Activated CD8-positive, alpha-beta T cell treated with anti-CD3 and anti-CD28 coated beads, Interleukin-2, amount 10 ng/mL, durations not matched to agents 7 days and 5 days (primary cell): Measurements from ENCODE around the gene PRKG1. TPM values are rescaled to one million over a fixed set of nuclear protein-coding genes. Genes with fewer than 3 reads are reported as not detected.

Experiments
- ATAC-seq: fragments of 150-1000 bp; cut with Tn5 transposase; one replicate; pipeline ENCODE4 v1.10.0; 2021; ENCODE audit warnings: moderate library complexity
- CTCF ChIA-PET: fragments of 350-600 bp; sonication (Branson Sonifier 250); formaldehyde crosslinking; loops from one replicate; lab custom pipeline; 2021; ENCODE audit warnings: antibody characterized with exemption; lab: Charles Lee
- POLR2A ChIA-PET: fragments of 350-600 bp; sonication (Branson Sonifier 250); formaldehyde crosslinking; loops from one replicate; lab custom pipeline; 2021; ENCODE audit warnings: antibody characterized with exemption; lab: Charles Lee
- DNase-seq: peaks from one replicate; pipeline ENCODE4 v3.0.0-alpha.2; 2020
- H3K27ac Mint-ChIP-seq: one replicate; pipeline ENCODE4 v1.8.0; 2021; ENCODE audit warnings: mild to moderate bottlenecking, mixed read lengths
- H3K27me3 Mint-ChIP-seq: one replicate; pipeline ENCODE4 v1.8.0; 2021; ENCODE audit warnings: low read depth, mixed read lengths
- H3K36me3 Mint-ChIP-seq: one replicate; pipeline ENCODE4 v1.8.0; 2021; ENCODE audit warnings: low read depth, mixed read lengths
- H3K4me1 Mint-ChIP-seq: one replicate; pipeline ENCODE4 v1.8.0; 2021; ENCODE audit warnings: low read depth, mixed read lengths
- H3K4me3 Mint-ChIP-seq: one replicate; pipeline ENCODE4 v1.8.0; 2021; ENCODE audit warnings: mild to moderate bottlenecking, mixed read lengths
- H3K9me3 Mint-ChIP-seq: one replicate; pipeline ENCODE4 v1.8.0; 2022; ENCODE audit warnings: mixed read lengths; ENCODE audit not compliant: insufficient read depth
- microRNA-seq: library from miRNA; unstranded; fragments of <30 nt; microRNA quantifications from one replicate; pipeline ENCODE4 v1.2.0, GENCODE V29; 2022
- total RNA-seq, 2 experiments: library from RNA; stranded (reverse); gene quantifications; one replicate each; pipeline ENCODE4 v1.2.3, GENCODE V29; 2021

The PRKG1 gene
- total RNA-seq, 2 experiments from 2014 or later: not detected

- no peaks in the 10 kb centered on the region for H3K36me3 Mint-ChIP-seq
- DNase-seq (no peak), ATAC-seq (no peak)
- no peaks in the 10 kb centered on the region for H3K4me1 Mint-ChIP-seq
- H3K4me3 Mint-ChIP-seq: no peak overlapping the region
- no peak overlapping the region for H3K27ac Mint-ChIP-seq
- ChIA-PET POLR2A (no interaction called here), CTCF (no interaction called here)
- H3K27me3 Mint-ChIP-seq: no peaks in the 10 kb centered on the region
- H3K9me3 Mint-ChIP-seq: no peaks in the 10 kb centered on the region
Measured at GRCh38 chr10:52335665-52336064, 1261.4 kb downstream of the PRKG1 start.

- no peaks in the 10 kb centered on the region for H3K36me3 Mint-ChIP-seq
- ChIA-PET CTCF (no interaction called here), POLR2A (no interaction called here)
- no peaks in the 10 kb centered on the region for H3K9me3 Mint-ChIP-seq
- DNase-seq (no peak), ATAC-seq (no peak)
- no peaks in the 10 kb centered on the region for H3K27me3 Mint-ChIP-seq
- H3K4me3 Mint-ChIP-seq: no peak overlapping the region
- no peak overlapping the region for H3K27ac Mint-ChIP-seq
- H3K4me1 Mint-ChIP-seq: no peaks in the 10 kb centered on the region
Measured at GRCh38 chr10:52337225-52337624, 1262.9 kb downstream of the PRKG1 start.

GRCh38 chr10:52343439-52343838 lies 1269.2 kb downstream of the PRKG1 start:
- no peak for ATAC-seq
- H3K27ac Mint-ChIP-seq: no peak overlapping the region
- ChIA-PET POLR2A (no interaction called here), CTCF (no interaction called here)
- no peak for DNase-seq
- H3K9me3 Mint-ChIP-seq: no peaks in the 10 kb centered on the region
- H3K4me1 Mint-ChIP-seq: no peaks in the 10 kb centered on the region
- H3K36me3 Mint-ChIP-seq: no peaks in the 10 kb centered on the region
- H3K27me3 Mint-ChIP-seq: no peaks in the 10 kb centered on the region
- no peak overlapping the region for H3K4me3 Mint-ChIP-seq

GRCh38 chr10:52346394-52347326 lies 1272.4 kb downstream of the PRKG1 start:
- H3K4me3 Mint-ChIP-seq: no peak overlapping the region
- no peaks in the 10 kb centered on the region for H3K27me3 Mint-ChIP-seq
- no peaks in the 10 kb centered on the region for H3K9me3 Mint-ChIP-seq
- no peak overlapping the region for H3K27ac Mint-ChIP-seq
- ATAC-seq: no peak
- DNase-seq: no peak
- no peaks in the 10 kb centered on the region for H3K36me3 Mint-ChIP-seq
- ChIA-PET POLR2A (no interaction called here), CTCF (no interaction called here)
- H3K4me1 Mint-ChIP-seq: no peaks in the 10 kb centered on the region

GRCh38 chr10:52347327-52347667 lies 1273.0 kb downstream of the PRKG1 start:
- CTCF ChIA-PET: no interaction called here

More at GRCh38 chr10:52347327-52347667, 1273.0 kb downstream of the PRKG1 start:
- no peaks in the 10 kb centered on the region for H3K9me3 Mint-ChIP-seq
- no peaks in the 10 kb centered on the region for H3K36me3 Mint-ChIP-seq
- H3K27me3 Mint-ChIP-seq: no peaks in the 10 kb centered on the region
- no peak for ATAC-seq
- no peak overlapping the region for H3K4me3 Mint-ChIP-seq
- no peak overlapping the region for H3K27ac Mint-ChIP-seq
- H3K4me1 Mint-ChIP-seq: no peaks in the 10 kb centered on the region
- POLR2A ChIA-PET: no interaction called here
- no peak for DNase-seq

Small RNA genes lying within 50 kb of the gene (microRNA-seq; reads per million reads assigned to microRNA genes)
- not detected for gene MIR605

Other genes starting within 250 kb of the PRKG1 start
- gene A1CF, start 188.9 kb upstream of the PRKG1 start, total RNA-seq: not detected